ENCODE measurements around the gene CASQ2.

DNA sequence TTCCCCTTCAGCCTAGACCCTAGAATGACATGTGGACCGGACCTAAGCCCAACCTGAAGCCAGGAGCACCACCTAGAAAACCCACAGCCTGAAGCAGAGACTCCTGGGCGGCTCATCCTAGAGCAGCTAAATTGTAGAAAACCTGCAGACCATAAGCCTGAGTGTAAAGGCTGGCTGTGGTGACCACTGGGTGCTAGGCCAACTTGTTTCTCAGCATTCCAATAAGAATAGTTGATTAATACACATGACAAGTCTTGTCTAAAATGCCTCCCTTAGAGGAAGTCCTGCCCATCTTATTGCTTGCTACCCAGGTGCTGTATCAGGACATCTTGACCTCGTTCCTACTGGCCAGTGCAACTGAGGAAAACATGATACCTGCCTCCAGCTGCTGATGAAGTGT lies 23.3 kb upstream of the CASQ2 start:
- no peak for TF ChIP-seq EZH2 (IDR thresholded peaks at IDR 0.05; ENCODE audit: borderline replicate concordance, insufficient read depth, low read length, poor library complexity, severe bottlenecking)
- TF ChIP-seq, protein P1, sequence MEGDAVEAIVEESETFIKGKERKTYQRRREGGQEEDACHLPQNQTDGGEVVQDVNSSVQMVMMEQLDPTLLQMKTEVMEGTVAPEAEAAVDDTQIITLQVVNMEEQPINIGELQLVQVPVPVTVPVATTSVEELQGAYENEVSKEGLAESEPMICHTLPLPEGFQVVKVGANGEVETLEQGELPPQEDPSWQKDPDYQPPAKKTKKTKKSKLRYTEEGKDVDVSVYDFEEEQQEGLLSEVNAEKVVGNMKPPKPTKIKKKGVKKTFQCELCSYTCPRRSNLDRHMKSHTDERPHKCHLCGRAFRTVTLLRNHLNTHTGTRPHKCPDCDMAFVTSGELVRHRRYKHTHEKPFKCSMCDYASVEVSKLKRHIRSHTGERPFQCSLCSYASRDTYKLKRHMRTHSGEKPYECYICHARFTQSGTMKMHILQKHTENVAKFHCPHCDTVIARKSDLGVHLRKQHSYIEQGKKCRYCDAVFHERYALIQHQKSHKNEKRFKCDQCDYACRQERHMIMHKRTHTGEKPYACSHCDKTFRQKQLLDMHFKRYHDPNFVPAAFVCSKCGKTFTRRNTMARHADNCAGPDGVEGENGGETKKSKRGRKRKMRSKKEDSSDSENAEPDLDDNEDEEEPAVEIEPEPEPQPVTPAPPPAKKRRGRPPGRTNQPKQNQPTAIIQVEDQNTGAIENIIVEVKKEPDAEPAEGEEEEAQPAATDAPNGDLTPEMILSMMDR (IDR thresholded peaks at IDR 0.05; ENCODE audit: poor library complexity, severe bottlenecking), result no peak
- TF ChIP-seq, protein P2, sequence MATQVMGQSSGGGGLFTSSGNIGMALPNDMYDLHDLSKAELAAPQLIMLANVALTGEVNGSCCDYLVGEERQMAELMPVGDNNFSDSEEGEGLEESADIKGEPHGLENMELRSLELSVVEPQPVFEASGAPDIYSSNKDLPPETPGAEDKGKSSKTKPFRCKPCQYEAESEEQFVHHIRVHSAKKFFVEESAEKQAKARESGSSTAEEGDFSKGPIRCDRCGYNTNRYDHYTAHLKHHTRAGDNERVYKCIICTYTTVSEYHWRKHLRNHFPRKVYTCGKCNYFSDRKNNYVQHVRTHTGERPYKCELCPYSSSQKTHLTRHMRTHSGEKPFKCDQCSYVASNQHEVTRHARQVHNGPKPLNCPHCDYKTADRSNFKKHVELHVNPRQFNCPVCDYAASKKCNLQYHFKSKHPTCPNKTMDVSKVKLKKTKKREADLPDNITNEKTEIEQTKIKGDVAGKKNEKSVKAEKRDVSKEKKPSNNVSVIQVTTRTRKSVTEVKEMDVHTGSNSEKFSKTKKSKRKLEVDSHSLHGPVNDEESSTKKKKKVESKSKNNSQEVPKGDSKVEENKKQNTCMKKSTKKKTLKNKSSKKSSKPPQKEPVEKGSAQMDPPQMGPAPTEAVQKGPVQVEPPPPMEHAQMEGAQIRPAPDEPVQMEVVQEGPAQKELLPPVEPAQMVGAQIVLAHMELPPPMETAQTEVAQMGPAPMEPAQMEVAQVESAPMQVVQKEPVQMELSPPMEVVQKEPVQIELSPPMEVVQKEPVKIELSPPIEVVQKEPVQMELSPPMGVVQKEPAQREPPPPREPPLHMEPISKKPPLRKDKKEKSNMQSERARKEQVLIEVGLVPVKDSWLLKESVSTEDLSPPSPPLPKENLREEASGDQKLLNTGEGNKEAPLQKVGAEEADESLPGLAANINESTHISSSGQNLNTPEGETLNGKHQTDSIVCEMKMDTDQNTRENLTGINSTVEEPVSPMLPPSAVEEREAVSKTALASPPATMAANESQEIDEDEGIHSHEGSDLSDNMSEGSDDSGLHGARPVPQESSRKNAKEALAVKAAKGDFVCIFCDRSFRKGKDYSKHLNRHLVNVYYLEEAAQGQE (IDR thresholded peaks at IDR 0.05; ENCODE audit: borderline replicate concordance), result no peak
- TF ChIP-seq SMC3 (conservative IDR thresholded peaks at IDR 0.05; ENCODE audit: poor library complexity), result no peak
- TF ChIP-seq TAF1 (IDR thresholded peaks at IDR 0.05; ENCODE audit: low read depth), result no peak

Measured in neural cell (in vitro differentiated cells).